Stimulated activated CD8-positive, alpha-beta memory T cell treated with anti-CD3 and anti-CD28 coated beads, Interleukin-7, amount 100 ng/mL, for 4 hours (primary cell): ENCODE data around the gene TANGO2.

Experiments used
- DNase-seq, 2 donors: peaks; one replicate each; pipeline ENCODE4 v3.0.0-alpha.2; 2020; ENCODE audit warnings: low read depth in 2 of 2

The TANGO2 gene

DNA sequence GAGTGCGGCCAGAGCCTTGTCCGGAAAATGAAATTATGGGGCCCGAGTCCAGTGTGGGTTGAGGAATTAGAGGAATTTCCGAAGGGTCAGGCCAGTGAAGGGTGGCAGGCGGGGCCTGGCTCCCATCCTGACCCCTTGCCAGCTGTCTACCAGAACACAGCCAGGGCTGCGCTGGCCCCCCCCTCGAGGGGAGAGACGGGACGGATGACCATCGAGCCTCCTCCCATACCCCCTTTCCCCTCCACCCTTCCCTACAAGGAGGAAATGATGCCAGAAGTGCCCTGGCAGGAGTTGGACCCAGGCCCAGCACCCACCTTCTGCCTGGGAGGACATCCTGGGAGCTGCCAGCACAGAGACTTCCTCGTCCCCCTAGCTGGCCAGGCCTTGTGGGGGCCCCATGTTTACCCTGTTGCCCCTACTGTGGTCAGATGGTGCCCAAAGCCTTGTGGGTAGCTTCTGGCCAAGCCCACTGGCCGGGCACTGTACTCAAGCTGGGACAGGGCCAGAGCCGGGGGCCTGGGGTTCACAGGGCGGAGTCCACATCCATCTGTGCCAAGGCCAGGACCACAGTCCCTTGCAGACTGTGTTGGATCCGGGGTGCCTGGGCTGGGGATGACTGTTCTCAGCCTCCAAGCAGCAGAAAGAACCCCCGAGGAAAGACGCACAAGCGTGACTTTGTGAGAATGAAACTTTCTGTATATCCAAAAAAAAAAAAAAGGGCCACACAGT is 25.1 kb upstream of the TANGO2 start:
- DNase-seq = no peak

DNA sequence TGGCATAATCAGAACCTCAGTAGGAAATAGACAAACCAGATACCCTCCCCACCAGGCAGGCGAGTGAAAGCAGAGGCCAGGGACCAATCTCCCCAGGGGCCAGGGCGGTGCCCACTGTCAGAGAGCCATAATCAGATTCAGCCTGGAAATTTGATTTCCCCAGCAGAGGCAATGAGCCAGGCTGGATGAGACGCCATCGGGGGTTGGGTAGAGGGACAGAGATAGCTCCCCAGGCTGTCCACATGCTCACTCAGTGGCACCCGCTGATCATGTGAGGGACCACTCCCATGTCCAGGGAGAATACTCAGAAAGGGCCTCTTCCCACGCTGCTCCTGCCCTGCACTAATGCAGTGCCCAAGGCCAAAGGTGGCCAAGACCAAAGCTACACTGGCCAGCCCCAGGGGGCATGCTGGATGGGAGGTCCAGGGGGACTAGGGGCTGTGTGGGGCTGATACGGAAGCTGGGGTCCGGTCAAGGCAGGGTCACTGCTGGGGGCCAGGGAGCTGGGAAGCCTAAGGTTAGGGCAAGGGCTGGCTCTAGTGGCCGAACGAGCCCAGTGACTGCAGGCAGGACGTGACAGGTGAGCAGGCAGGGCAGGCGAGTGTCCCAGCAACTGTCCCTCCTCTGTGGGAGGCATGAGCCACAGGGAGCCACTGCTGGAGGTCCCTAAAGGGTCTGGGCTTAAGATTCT is 24.1 kb upstream of the TANGO2 start:
- DNase-seq = no peak

DNA sequence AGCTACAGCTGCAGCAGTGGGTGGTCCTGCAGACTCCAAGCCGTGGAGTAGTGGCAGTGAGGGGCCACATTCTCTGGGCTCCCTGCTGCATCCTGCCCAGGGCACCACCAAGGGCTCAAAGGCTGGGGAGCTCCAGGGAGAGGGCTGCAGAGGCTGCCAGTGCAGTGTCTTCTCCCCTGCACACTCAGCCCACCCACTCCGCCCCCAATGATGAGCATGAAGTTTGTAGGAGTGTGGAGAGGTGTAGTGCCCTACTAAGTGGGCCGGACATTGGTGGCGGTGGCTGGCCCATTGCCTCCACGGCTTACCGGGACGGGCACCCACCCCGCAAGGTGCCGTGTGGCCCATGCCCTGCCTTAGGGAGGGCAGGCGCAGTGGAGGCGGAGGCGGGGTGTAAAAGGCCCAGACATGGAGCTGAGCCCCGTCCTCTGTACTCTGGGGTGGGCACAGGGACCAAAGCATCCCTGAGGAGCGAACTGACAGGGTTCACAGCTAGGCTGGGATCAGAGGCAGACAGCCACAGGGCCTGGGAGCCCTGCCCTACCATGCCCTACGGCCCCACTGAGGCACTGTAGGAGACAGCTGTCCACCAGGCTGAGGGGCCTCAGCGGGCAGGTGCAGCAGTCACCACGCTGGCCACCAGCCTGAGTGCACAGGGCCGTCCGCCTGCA is 23.2 kb upstream of the TANGO2 start:
- no peak for DNase-seq

DNA sequence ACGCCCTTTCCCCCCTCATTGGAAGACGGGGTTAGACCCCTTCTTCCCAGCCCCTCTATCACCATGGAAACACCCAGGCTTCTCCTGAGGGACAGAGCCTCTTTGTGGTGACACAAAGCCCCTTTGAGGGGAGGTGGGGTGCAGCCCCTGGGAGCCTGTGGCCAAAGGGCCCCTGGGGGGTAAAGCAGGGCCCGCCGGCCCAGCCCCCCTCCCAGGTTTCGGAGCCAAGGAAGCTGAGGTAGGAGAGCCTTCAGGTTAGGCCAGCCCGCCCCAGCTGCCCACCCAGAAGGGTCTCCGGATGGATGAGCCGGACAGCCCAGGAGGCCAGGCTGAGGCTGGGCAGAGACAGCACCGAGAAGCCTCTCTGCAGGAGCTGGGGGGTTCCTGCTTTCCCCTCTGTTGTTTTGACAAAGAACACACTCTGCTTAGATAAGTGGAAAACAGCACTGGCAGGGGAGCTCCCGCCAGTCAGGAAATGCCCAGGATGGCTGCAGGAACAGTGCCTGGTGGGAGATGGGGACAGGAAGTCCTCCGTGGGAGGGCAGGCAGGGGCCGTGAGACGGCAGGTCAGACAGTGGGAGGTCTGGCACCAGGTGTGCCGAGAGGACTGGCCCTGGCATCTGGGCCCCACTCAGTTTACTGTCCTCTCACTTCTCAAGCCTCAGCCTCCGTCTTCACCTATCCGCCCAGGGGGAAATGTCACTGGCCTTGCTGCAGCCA is 22.5 kb upstream of the TANGO2 start:
- DNase-seq = no peak

DNA sequence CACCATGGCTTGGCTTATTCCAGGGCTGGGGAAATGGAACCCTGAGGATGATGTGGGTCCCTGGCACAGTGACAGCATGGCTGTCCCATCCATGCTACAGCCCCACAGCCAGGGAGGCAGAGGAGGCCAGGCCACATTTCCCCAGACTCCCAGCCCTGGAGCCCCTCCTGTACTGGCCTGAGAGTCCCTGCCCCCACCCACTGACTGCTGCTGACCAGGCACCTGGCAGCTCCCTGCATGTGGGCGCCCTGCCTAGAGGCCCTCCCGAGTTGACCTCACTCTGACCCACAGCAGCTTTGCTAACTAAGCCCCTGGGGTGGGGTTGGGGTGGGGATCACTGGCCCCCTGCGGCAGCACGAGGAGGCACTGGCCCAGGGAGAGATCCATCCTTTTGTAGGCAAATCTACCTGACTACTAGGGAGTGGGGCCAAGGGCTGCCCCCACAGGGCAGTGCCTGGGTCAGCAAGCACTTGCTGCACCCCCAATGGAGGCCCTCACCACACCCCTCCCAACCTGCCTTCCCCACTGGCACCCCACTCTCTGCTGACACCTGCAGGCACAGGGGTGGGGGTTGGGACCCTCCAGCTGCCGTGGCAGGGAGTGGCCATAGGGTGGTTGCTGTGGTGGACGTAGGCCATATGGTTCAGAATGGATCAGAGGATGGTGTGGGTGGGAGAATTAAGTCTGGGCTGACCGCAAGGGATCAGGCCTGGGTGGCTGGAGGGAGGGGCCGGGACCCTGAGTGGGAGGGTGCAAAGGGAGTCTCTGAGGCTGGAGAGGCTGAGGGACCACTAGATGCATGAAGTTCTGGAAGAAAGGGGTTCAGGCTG is 21.7 kb upstream of the TANGO2 start:
- no peak for DNase-seq

DNA sequence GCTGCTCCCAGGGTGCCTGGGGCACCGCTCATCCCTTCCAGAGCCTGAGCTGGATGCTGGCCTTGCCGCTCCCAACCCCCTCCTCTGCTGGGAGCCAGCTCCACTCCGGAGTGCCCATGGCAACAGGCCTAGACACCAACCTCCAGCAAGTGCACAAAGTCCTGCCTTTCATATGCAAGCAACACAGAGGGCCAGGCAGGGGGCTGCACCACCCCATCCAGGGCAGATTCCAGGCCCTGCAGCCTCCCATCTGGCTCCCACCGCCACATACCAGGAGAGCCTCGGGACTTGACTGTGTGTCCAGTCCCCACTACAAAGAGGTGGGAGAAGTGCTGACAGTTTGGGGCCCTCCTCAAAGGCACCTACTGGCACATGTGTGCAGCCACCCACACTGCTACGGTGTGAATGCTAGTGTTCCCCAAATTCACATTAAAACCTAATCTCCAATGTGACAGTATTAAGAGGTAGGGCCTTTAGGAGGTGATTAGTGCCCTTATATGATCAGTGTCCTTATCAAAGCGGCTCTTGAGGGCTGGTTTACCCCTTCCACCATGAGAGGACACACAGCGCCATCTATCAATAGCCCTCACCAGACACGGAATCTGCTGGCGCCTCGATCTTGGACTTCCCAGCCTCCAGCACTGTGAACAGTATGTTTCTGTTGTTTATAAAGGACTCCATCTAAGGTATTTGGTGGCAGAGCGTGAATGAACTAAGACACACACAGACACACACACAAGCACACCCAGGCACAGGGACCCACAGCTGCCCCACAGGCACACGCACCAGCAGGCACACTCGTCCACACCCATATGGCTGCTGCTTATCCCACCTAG is 20.4 kb upstream of the TANGO2 start:
- DNase-seq = no peak

DNA sequence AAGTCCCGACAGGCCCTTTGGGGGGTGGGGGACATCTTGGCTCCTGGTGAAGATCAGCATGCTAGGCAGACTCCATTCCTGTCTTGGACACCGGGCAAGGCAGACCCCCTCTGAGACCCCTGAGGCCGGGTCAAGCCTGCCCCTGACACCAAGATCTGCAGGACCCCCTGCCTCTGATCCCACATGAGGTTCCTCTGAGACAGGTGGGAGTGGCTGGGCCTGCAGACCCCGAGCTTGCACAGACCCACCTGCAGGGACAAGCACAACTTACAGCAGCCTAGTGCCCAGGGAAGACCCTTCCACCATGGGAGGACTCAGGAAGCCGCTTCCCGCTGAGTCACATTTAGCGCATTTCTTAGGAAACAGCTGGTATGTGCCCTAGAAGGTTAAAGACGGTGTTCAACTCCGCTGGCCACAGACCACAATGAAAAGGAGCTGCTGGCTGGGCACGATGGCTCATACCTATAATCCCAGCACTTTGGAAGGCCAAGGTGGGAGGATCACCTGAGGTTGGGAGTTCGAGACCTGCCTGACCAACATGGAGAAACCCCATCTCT is 19.8 kb upstream of the TANGO2 start:
- DNase-seq = no peak

DNA sequence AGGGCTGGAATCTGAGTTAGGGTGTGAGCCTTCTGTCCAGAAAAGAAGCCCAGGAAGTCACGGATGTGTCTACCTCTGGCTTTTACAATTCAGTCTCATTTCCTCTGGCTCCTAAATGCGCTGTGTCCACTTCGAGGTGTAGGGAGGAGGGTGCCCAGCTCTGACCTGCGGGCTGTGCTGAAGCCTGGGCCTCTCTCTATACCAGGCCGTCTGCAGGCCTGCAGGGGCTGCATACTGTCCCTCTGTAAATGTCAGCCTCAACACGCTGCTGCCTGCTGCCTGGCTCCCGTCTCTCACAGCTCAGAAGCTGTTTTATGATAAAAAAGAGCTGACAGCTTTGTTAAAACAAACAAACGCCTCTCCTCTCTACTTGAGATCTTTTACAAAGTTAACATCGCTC is 18.8 kb upstream of the TANGO2 start:
- no peak for DNase-seq

DNA sequence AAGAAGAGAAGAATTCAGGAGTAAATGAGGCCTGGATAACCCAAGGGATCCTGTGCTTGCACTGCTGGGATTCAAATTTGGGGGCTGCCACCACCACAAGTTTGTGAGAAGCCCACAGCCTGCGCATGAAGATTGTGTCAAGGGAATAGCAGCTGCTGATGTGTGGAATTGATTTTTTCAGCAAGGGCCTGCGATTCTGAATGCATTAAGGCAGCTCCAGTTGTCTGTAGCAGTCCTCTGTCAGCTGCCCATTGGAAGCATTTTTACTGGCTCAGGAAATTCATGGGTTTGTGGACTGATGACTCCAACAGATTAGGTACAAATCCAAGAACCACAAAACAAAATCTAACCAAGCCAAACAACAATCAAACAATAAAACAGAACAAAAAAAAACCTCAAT is 18.3 kb upstream of the TANGO2 start:
- DNase-seq = no peak

DNA sequence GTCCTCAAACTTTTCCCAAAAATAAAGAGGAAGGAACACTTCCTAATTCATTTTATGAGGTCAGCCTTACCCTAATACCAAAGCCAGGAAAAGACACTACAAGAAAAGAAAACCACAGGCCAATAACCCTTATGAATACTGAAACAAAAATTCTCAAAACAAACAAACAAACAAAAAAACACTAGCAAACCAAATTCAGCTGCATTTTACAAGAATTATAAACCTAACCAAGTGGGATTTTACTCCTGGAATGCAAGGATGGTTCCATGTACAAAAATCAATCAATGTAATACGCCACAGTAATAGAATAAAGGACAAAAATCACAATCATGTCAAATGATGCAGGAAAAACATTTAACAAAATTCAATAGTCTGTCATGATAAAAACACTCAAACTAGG is 17.6 kb upstream of the TANGO2 start:
- DNase-seq = no peak

DNA sequence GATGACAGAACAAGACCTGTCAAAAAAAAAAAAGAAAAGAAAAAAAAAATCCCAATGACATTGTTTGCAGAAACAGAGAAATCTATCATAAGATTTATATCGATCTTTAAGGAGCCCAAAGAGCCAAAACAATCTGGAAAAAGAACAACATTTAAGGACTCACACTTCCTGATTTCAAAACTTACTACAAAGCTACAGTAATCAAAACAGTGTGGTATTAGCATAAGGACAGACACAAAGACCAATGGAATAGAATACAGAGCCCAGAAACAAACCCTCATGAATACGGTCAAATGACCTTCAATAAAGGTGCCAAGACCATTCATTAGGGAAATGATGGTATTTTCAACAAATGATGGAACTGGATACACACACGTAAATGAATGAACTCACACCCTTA is 16.4 kb upstream of the TANGO2 start:
- DNase-seq = no peak

DNA sequence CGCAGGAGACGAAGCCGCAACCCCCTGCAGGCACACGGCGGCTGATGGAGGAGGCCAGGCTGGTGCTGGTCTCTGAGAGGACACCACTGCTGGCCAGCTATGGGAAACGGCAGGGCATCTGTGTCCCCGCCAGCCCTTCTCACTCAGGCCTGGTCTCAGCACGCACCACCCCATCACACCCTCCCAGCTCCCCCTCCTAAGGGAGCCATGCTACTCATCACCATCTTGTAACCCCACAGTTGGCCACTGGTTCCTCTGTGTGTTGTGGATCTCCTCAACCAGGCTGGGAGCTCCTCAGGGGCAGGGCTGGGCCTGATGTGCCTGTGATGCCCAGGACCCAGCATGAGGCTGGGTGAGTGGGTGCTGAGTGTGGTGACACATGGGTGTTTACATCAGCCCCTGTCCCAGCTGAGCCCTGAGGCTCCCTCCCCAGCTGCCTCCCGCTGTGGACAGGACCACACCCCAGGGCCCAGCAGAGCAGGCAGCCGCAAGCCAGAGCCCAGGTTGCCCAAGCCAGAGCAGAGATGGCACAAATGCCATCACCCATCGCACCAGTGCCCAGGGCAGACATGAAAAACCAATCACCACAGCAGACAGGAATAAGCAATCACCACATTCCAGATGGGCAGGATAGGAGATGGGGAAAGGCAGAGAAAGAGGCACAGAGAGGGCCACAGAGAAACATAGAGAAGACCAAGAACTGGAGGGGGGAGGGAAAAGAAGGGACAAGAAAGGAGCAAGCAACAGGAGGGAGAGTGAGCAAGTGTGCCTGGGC is 12.5 kb upstream of the TANGO2 start:
- no peak for DNase-seq

DNA sequence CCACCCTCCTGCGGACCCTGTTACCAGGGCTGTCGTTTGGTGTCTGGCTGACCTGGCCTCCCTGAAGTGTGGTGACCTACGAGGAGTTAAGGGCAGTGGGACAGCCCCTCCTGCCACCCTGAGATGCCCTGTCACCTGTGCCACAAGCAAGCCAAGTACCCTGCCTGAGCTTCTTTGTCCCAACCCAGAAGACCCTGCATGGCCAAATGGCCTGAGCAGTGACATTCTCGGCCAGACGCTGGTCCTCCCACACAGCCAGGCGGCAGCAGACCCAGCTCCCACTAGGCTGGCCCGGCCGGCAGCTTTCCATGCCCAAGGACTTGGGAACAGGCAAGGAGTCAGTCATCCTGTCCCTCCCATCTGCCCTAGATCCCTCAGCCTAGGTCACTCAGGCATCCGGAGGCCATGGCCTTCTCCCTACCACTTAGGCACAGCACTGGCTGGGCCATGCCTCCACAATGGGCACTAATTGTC is 11.9 kb upstream of the TANGO2 start:
- DNase-seq = no peak

DNA sequence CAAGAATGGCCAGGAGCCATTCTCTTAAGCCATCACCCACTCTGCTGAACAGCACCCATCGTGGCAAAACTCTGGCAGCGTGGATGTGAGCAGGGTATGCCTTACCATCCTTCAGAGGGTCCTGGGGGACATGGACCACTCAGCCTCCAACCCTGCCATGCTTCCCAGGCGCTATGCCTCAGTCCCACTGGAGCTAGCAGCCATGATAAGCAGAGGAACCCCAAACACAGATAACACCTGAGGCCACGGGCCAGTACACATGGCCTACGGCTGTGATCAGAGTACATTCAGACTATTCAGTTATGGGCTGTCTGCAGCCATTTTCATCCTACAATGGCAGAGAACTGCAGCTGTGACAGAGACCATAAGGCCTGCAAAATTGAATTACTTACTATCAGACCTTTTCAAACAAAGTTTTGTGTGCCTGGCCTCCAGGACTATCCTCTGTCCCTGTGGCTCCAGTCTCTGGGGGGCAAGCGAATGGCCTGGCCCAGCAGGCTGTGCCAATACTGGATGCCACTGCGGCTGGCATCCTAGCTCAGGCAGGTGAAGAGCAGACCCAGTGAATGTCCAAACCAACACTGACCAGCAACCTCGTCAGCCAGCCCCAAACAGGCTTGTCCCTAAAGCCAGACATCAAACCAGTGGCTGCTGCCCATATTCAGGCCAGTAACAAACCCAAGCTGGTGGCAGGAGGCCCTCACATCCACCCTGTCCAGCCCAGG is 11.2 kb upstream of the TANGO2 start:
- DNase-seq = no peak

DNA sequence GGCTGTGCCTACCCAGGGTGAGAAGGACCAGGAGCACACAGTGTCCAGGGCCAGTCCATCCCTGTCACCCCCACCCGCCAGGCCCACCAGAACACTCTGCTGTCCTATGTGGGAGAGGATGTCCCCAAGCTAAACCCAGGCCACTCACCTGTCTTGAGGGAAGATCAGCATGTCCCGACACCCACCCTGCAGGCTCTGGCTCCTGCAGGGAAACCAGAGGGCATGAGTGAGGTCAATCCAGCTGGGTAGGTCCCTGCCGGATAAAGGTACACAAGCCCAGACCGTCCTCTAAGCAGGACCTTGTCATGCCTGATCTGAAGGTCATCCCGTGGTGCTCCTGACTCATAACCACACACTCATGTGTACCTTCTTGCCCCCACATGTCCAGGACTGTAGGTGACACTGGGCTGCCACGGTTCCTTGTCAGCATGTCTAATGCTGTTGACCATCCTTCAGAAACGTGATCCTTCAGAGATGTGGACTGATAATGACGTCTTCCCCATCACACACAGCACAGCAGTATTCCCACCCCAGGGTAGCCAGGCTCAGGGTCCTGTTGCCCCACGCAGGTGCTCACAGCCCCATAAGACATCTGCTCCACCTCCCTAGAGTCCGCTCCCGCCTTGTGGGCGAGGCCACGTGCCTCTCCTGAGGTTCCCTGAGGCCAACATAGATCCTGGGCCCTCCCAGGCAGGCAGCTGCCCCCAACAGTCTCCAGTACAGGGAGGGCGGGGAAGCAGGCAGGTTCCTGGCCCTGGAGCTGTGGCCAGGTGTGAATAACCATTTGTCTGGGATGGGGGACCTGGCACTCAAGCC is 10.4 kb upstream of the TANGO2 start:
- DNase-seq = no peak

DNA sequence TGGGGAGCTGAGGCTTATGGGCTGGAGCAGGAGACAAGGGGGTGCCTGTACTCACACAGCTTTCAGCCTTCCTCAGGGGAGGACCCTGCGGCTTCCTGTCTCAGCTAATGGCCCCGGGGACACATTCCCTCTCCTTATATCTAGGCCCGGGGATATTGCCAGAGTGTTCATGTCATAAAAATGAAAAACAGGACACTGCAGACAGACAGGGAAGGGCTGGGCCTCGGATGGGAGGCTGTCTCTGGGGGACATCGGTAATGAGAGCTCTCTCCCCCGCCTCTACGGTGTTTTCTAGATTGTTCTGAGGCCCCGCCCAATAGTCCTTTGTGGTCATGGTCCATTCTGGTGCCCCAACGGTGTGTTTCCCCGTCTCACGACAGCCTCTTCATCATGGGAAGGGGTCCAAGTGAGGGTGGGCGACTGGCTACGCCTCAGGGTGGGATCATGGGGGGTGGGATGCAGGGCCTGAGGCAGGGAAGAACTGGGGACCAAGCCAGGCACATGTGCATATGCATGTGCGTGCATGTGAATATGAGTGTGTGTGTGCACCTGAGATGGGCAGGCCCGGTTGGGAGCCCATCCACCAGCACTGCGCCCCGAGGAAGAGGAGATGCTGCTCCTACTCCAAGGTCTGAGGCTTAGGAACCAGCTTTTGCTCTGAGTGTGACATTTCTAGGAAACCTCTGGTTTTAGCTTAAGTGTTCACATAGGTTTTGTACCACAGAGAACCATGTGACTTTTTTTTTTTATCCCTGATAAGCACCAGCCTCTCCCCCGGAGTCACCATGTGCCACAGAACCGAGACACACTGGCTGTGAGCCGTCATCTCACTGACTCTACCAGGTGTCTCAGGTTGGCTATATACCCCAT is 9.6 kb upstream of the TANGO2 start:
- no peak for DNase-seq
